ENCODE measurements around the gene BMF. TPM values are rescaled to one million over a fixed set of nuclear protein-coding genes. Genes with fewer than 3 reads are reported as not detected.

Gene BMF
- total RNA-seq, 1 experiment from 2014 or later = 11.5 TPM

- Mint-ChIP-seq H3K27me3 (ENCODE audit: unreplicated experiment) (no peaks in the 10 kb centered on the region), H3K27ac (ENCODE audit: unreplicated experiment) (no peak overlapping the region), H3K9me3 (ENCODE audit: low read depth, unreplicated experiment) (peaks cover 2% of the 10 kb centered on the region), H3K4me3 (ENCODE audit: low read depth, unreplicated experiment) (no peak overlapping the region), H3K4me1 (ENCODE audit: low read depth, unreplicated experiment) (peaks cover 41% of the 10 kb centered on the region), H3K36me3 (ENCODE audit: insufficient read depth, unreplicated experiment) (peaks cover 9% of the 10 kb centered on the region)
- no peak for TF ChIP-seq CTCF (IDR thresholded peaks at IDR 0.05; ENCODE audit: unreplicated experiment)
- BruUV-seq (replicated peaks) = no TSS peak
- CTCF ChIA-PET = interaction anchor here (1.1 to 1.4 kb wide), 2 partner anchors 30 to 52 kb away, joined by 3 to 4 read pairs; no protein-coding TSS in a partner anchor
- DNase-seq = no peak
- intact Hi-C loops (cut with micrococcal nuclease; ENCODE audit: unreplicated experiment) = no loop called here
These were observed 56.9 kb downstream of the BMF start for GRCh38 chr15:40051616-40052415.

GRCh38 chr15:40050788-40051470 is 57.8 kb downstream of the BMF start:
- CTCF ChIA-PET = no interaction called here
- Mint-ChIP-seq H3K9me3 (ENCODE audit: low read depth, unreplicated experiment) (peaks cover 2% of the 10 kb centered on the region), H3K36me3 (ENCODE audit: insufficient read depth, unreplicated experiment) (peaks cover 9% of the 10 kb centered on the region), H3K27ac (ENCODE audit: unreplicated experiment) (no peak overlapping the region), H3K27me3 (ENCODE audit: unreplicated experiment) (no peaks in the 10 kb centered on the region), H3K4me1 (ENCODE audit: low read depth, unreplicated experiment) (peaks cover 41% of the 10 kb centered on the region), H3K4me3 (ENCODE audit: low read depth, unreplicated experiment) (no peak overlapping the region)
- intact Hi-C loops (cut with micrococcal nuclease; ENCODE audit: unreplicated experiment) = no loop called here
- no TSS peak for BruUV-seq (replicated peaks)
- no peak for TF ChIP-seq CTCF (IDR thresholded peaks at IDR 0.05; ENCODE audit: unreplicated experiment)
- DNase-seq = no peak

GRCh38 chr15:40048926-40049475 is 59.7 kb downstream of the BMF start:
- H3K27me3 Mint-ChIP-seq (ENCODE audit: unreplicated experiment) = no peaks in the 10 kb centered on the region
- peaks cover 5% of the 10 kb centered on the region for H3K36me3 Mint-ChIP-seq (ENCODE audit: insufficient read depth, unreplicated experiment)
- H3K9me3 Mint-ChIP-seq (ENCODE audit: low read depth, unreplicated experiment) = peaks cover 2% of the 10 kb centered on the region
- CTCF ChIA-PET = interaction anchor here (3.9 kb wide), 1 partner anchor 56 kb away, joined by 75 read pairs; no protein-coding TSS in a partner anchor
- intact Hi-C loops (cut with micrococcal nuclease; ENCODE audit: unreplicated experiment) = loop anchor here (5.0 kb wide), 2 partner anchors 113 to 223 kb away; partner anchors contain the start of gene BUB1B
- BruUV-seq (replicated peaks) = no TSS peak
- H3K27ac Mint-ChIP-seq (ENCODE audit: unreplicated experiment) = no peak overlapping the region
- H3K4me3 Mint-ChIP-seq (ENCODE audit: low read depth, unreplicated experiment) = no peak overlapping the region
- no peak for DNase-seq
- peaks cover 32% of the 10 kb centered on the region for H3K4me1 Mint-ChIP-seq (ENCODE audit: low read depth, unreplicated experiment)
- no peak for TF ChIP-seq CTCF (IDR thresholded peaks at IDR 0.05; ENCODE audit: unreplicated experiment)

GRCh38 chr15:40048211-40048792 is 60.4 kb downstream of the BMF start:
- no peak for DNase-seq
- BruUV-seq (replicated peaks) = no TSS peak
- intact Hi-C loops (cut with micrococcal nuclease; ENCODE audit: unreplicated experiment) = loop anchor here (5.0 kb wide), 2 partner anchors 114 to 224 kb away; partner anchors contain the start of gene BUB1B
- Mint-ChIP-seq H3K9me3 (ENCODE audit: low read depth, unreplicated experiment) (peaks cover 2% of the 10 kb centered on the region), H3K36me3 (ENCODE audit: insufficient read depth, unreplicated experiment) (peaks cover 5% of the 10 kb centered on the region), H3K4me1 (ENCODE audit: low read depth, unreplicated experiment) (peaks cover 26% of the 10 kb centered on the region), H3K4me3 (ENCODE audit: low read depth, unreplicated experiment) (no peak overlapping the region), H3K27me3 (ENCODE audit: unreplicated experiment) (no peaks in the 10 kb centered on the region), H3K27ac (ENCODE audit: unreplicated experiment) (peak overlapping the region; percentile 44)
- no peak for TF ChIP-seq CTCF (IDR thresholded peaks at IDR 0.05; ENCODE audit: unreplicated experiment)
- CTCF ChIA-PET = interaction anchor here (1.2 to 3.9 kb wide), 2 partner anchors 49 to 57 kb away, joined by 3 to 75 read pairs; no protein-coding TSS in a partner anchor

Measured in Calu3 (cell line).